GM19395 (cell line): ENCODE data around the gene KANK3.
"Not testable (repeated sequence)": the region's sequence is repeated elsewhere in the genome, so short reads cannot be mapped to it uniquely, and the experiment has no call there.

Source experiments
- ATAC-seq: cut with Tn5 transposase; IDR thresholded peaks from one replicate; pipeline ENCODE4 v1.9.1; 2021; ENCODE audit warnings: mild to moderate bottlenecking, moderate library complexity; ENCODE audit not compliant: unreplicated experiment

The KANK3 gene

DNA sequence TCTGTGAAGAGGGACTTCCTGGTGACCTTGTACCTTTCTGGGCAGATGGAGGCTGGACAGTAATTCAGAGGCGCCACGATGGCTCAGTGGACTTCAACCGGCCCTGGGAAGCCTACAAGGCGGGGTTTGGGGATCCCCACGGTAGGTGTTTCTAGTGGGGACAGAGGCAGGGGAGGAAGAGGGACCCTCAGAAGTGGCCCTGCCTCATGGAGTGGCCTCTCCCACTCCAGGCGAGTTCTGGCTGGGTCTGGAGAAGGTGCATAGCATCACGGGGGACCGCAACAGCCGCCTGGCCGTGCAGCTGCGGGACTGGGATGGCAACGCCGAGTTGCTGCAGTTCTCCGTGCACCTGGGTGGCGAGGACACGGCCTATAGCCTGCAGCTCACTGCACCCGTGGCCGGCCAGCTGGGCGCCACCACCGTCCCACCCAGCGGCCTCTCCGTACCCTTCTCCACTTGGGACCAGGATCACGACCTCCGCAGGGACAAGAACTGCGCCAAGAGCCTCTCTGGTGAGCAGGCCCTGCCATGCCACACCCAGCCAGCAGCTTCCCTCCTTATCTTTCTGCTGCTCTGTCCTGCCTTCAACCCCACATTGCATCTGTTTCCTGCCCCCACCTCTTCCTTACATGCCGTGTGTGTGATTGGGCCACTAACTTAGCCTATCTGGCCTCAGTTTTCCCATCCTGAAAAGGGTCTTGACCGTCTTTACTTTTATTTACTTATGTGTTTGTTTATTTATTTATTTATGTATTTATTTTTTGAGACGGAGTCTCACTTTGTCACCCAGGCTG, 28.1 kb upstream of the KANK3 start:
- no peak for ATAC-seq

DNA sequence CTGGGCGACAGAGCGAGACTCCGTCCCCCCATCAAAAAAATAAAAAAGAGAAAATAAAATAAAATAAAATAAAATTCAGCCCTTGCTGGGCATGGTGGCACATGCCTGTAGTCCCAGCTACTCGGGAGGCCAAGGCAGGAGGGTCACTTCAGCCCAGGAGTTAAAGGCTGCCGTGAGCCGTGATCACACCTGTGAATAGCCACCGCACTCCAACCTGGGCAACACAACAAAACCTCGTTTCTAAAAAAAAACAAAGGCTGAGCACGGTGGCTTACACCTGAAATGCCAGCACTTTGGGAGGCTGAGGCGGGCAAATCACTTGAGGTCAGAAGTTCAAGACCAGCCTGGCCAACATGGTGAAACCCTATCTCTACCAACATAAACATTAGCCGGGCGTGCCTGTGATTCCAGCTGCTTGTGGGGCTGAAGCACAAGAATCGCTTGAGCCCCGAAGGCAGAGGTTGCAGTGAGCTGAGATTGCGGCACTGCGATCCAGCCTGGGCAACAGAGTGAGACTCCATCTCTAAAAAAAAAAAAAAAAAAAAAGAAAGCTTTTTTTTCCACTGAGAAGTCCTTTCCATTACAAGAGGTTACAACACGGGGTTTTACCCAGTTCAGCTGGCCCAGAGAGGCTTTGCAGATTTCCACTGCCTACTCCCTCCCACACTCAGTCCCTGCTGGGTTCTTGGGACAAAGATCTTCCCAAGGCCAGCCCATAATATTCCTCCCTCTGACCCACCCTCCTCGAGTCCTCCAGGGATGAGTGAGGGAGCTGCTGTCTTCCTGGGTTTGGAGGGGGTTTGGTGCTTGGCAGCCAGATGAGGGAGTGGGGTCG, 27.3 kb upstream of the KANK3 start:
- no peak for ATAC-seq

GRCh38 chr19:8367327-8368001, 24.4 kb upstream of the KANK3 start:
- ATAC-seq = no peak

- ATAC-seq = no peak
Measured at GRCh38 chr19:8366961-8367326, 23.9 kb upstream of the KANK3 start.

GRCh38 chr19:8366121-8366581, 23.1 kb upstream of the KANK3 start:
- ATAC-seq = no peak

DNA sequence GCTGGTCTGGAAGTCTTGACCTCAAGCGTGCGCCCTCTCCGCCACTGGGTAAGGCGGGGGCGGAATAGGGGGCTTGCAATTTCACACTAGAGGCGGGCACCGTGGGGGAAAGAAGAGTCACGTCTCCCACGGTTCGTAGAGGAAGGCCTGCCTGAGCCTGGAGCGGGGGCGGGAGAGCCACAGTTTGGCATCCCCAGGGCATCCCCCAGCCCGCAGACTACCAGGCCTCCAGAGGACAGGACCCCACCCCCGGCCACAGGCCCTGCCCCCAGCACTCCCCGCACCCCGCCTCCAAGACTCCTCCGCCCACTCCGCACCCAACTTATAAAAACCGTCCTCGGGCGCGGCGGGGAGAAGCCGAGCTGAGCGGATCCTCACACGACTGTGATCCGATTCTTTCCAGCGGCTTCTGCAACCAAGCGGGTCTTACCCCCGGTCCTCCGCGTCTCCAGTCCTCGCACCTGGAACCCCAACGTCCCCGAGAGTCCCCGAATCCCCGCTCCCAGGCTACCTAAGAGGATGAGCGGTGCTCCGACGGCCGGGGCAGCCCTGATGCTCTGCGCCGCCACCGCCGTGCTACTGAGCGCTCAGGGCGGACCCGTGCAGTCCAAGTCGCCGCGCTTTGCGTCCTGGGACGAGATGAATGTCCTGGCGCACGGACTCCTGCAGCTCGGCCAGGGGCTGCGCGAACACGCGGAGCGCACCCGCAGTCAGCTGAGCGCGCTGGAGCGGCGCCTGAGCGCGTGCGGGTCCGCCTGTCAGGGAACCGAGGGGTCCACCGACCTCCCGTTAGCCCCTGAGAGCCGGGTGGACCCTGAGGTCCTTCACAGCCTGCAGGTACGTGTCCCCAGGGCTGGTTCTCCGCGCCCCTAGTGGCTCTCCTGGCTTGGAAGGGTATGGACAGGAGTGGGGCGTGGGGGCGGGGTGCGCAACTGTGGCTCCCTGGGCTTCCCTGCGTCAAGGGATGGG, 21.0 kb upstream of the KANK3 start, which contains the start of gene ANGPTL4:
TSS of gene ANGPTL4 (plus strand) at position 353 of the 969 bp plus-strand sequence. CDS start at position 520, 167 bp downstream.
- ATAC-seq = no peak

DNA sequence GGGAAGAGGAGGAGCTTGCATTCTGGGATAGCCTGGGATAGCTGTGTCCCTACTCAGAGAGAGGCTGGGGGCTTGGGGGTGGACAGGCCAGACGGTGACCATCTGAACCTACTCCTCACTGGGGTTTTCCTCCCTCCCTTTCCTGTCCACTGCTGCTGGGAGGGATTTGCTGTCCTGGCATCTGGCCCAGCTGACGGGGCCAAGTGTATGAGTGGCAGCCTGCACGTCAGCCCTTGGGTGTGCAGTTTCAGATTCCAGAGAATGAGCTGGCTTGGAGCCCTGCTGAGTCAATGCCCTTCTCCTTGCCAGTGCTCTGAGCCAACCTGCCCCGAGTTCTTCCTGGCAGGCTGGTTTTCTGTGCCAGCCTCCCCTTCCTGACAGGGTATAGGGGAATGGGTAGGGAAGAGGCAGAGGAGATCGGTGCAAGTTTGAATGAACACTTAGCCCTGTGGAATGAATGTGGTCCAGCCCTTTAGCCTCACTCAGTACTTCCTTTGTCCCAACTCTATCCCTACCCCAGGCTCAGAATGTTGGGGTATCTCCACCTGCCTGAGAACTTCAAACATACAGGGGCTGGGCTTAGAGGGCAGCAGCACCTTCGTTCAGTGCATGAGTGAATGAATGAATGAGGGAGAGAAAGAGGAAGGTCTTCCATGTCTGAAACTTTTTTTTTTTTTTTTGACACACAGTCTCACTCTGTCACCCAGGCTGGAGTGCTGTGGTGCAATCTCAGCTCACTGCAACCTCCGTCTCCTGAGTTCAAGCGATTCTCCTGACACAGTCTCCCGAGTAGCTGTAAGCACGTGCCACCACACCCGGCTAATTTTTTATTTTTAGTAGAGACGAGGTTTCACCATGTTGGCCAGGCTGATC, 19.1 kb upstream of the KANK3 start:
- ATAC-seq = no peak

- no peak for ATAC-seq
Measured at GRCh38 chr19:8360196-8360595, 17.1 kb upstream of the KANK3 start.

DNA sequence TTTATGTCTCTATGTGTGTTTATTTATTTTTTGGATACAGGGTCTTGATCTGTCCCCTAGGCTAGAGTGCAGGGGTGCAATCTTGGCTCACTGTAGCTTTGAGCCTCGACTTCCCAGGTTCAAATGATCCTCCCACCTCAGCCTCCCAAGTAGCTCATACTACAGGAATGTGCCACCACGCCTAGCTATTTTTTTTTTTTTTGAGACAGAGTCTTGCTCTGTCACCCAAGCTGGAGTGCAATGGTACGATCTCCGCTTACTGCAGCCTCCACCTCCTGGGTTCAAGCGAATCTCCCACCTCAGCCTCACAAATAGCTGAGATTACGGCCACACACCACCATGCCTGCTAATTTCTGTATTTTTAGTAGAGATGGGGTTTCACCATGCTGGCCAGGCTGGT, 15.9 kb upstream of the KANK3 start:
- ATAC-seq = no peak

GRCh38 chr19:8357007-8357521, 14.0 kb upstream of the KANK3 start:
- no peak for ATAC-seq

GRCh38 chr19:8355631-8356402, 12.8 kb upstream of the KANK3 start:
- no peak for ATAC-seq

DNA sequence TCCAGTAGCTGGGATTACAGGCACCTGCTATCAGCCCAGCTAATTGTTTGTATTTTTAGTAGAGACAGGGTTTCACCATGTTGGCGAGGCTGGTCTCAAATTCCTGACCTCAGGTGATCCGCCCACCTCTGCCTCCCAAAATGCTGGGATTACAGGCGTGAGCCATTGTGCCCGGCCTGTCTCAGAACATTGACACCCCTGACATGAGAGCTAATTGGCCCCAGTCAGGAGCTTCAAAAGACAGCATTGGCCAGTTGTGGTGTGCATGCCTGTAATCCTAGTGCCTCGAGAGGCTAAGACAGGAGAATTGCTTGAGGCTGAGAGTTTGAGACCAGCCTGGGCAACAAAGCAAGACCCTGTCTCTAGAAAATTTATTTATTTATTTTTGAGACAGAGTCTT, 9.8 kb upstream of the KANK3 start:
- not testable (repeated sequence) for ATAC-seq

DNA sequence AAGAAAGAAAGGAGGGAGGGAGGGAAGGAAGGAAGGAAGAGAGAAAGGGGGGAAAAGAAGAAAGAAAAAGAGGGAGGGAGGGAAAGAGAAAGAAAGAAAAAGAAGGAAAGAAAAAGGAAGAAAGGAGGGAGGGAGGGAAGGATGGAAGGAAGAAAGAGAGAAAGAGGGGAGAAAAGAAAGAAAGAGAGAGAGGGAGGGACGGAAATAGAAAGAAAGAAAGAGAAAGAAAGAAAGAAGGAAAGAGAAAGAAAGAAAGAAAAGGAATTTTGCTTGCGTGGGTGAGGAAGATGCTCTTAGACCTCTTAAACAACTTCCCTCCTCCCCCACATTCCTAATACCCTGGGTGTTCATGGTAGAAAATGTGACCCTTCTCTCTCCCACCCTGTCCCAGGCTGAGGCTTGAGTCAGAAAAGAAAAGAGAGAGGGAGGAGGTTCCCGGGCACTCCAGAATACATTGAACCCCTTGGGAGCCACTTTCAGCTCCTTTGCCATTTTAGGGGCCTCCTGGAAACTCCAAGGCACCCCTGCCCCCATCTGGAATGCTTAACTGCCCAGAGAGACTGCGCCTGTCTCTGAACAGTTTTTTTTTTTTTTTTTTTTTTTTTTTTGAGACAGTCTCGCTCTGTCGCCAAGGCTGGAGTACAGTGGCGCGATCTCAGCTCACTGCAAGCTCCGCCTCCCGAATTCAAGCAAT, 9.2 kb upstream of the KANK3 start:
- no peak for ATAC-seq

GRCh38 chr19:8349629-8350372, 6.7 kb upstream of the KANK3 start:
- ATAC-seq = not testable (repeated sequence)

- ATAC-seq = no peak
Measured at GRCh38 chr19:8343483-8343844, 402 bp upstream of the KANK3 start.

GRCh38 chr19:8342316-8342683, 762 bp downstream of the KANK3 start:
- ATAC-seq = no peak

- not testable (repeated sequence) for ATAC-seq
Measured at GRCh38 chr19:8341504-8341903, 1.6 kb downstream of the KANK3 start.
